ENCODE measurements around the gene NFATC1. TPM values are rescaled to one million over a fixed set of nuclear protein-coding genes. Genes with fewer than 3 reads are reported as not detected.

Gene NFATC1
- total RNA-seq, 4 donors from 2014 or later = 13.9 to 24.3 (median 16.7) TPM

GRCh38 chr18:79547413-79548076 is 151.8 kb downstream of the NFATC1 start:
- Histone ChIP-seq H3K36me3 (no peaks in the 10 kb centered on the region), H3K4me1 (peaks cover 3% of the 10 kb centered on the region), H3K27me3 (peaks cover 20% of the 10 kb centered on the region), H3K27ac (no peak overlapping the region), H3K4me3 (peak overlapping the region; percentile 14), H3K9me3 (no peaks in the 10 kb centered on the region)
- TF ChIP-seq POLR2A (IDR thresholded peaks at IDR 0.05) = no peak
- TF ChIP-seq POLR2AphosphoS5 (IDR thresholded peaks at IDR 0.05) = no peak
- no peak for TF ChIP-seq CTCF (IDR thresholded peaks at IDR 0.05)
- no peak for TF ChIP-seq EP300 (IDR thresholded peaks at IDR 0.05)
- 62% methylated on average over 26 of the region's 36 CpGs for WGBS
- DNase-seq (ENCODE audit: low spot score in 2 of 2) = peak in 1 of 2 donors; percentile 57

- Histone ChIP-seq H3K27ac (no peak overlapping the region), H3K27me3 (peaks cover 20% of the 10 kb centered on the region), H3K36me3 (no peaks in the 10 kb centered on the region), H3K4me1 (peaks cover 3% of the 10 kb centered on the region), H3K9me3 (no peaks in the 10 kb centered on the region), H3K4me3 (no peak overlapping the region)
- DNase-seq (ENCODE audit: low spot score in 2 of 2) = peak in 1 of 2 donors; percentile 80
- TF ChIP-seq CTCF (IDR thresholded peaks at IDR 0.05) (no peak), POLR2A (IDR thresholded peaks at IDR 0.05) (no peak), EP300 (IDR thresholded peaks at IDR 0.05) (no peak), POLR2AphosphoS5 (IDR thresholded peaks at IDR 0.05) (no peak)
- WGBS = 93% methylated on average over 15 of the region's 25 CpGs
Observed at GRCh38 chr18:79548077-79548450, 152.3 kb downstream of the NFATC1 start.

- WGBS = 91% methylated on average over 13 of the region's 24 CpGs
- peaks cover 9% of the 10 kb centered on the region for H3K4me1 ChIP-seq
- DNase-seq (ENCODE audit: low spot score in 2 of 2) = peak in 1 of 2 donors; percentile 74
- H3K9me3 ChIP-seq = no peaks in the 10 kb centered on the region
- peaks cover 20% of the 10 kb centered on the region for H3K27me3 ChIP-seq
- H3K4me3 ChIP-seq = no peak overlapping the region
- TF ChIP-seq POLR2AphosphoS5 (IDR thresholded peaks at IDR 0.05) = no peak
- no peak overlapping the region for H3K27ac ChIP-seq
- H3K36me3 ChIP-seq = no peaks in the 10 kb centered on the region
Observed at GRCh38 chr18:79548621-79548985, 152.9 kb downstream of the NFATC1 start.

GRCh38 chr18:79548986-79549637 is 153.4 kb downstream of the NFATC1 start:
- WGBS = 93% methylated on average over 13 of the region's 31 CpGs
- H3K9me3 ChIP-seq = no peaks in the 10 kb centered on the region
- no peak overlapping the region for H3K4me3 ChIP-seq
- no peak for TF ChIP-seq CTCF (IDR thresholded peaks at IDR 0.05)
- TF ChIP-seq POLR2A (IDR thresholded peaks at IDR 0.05) = no peak
- no peak for TF ChIP-seq EP300 (IDR thresholded peaks at IDR 0.05)
- TF ChIP-seq POLR2AphosphoS5 (IDR thresholded peaks at IDR 0.05) = no peak
- no peaks in the 10 kb centered on the region for H3K36me3 ChIP-seq
- H3K27me3 ChIP-seq = peaks cover 20% of the 10 kb centered on the region
- no peak overlapping the region for H3K27ac ChIP-seq
- H3K4me1 ChIP-seq = peaks cover 10% of the 10 kb centered on the region
- DNase-seq (ENCODE audit: low spot score in 2 of 2) = peak in 1 of 2 donors; percentile 77

GRCh38 chr18:79549638-79550000 is 153.9 kb downstream of the NFATC1 start:
- Histone ChIP-seq H3K4me1 (peaks cover 10% of the 10 kb centered on the region), H3K27ac (no peak overlapping the region), H3K9me3 (no peaks in the 10 kb centered on the region), H3K27me3 (peaks cover 20% of the 10 kb centered on the region), H3K36me3 (no peaks in the 10 kb centered on the region), H3K4me3 (no peak overlapping the region)
- peak in 1 of 2 donors; percentile 60 for DNase-seq (ENCODE audit: low spot score in 2 of 2)
- TF ChIP-seq POLR2AphosphoS5 (IDR thresholded peaks at IDR 0.05) = no peak
- no peak for TF ChIP-seq EP300 (IDR thresholded peaks at IDR 0.05)
- no peak for TF ChIP-seq POLR2A (IDR thresholded peaks at IDR 0.05)
- 85% methylated on average over 8 of the region's 20 CpGs for WGBS

- Histone ChIP-seq H3K4me3 (no peak overlapping the region), H3K4me1 (peaks cover 10% of the 10 kb centered on the region), H3K27me3 (peaks cover 25% of the 10 kb centered on the region), H3K27ac (peak overlapping the region; percentile 75), H3K36me3 (no peaks in the 10 kb centered on the region), H3K9me3 (no peaks in the 10 kb centered on the region)
- TF ChIP-seq EP300 (IDR thresholded peaks at IDR 0.05) (no peak), POLR2AphosphoS5 (IDR thresholded peaks at IDR 0.05) (no peak), CTCF (IDR thresholded peaks at IDR 0.05) (no peak), POLR2A (IDR thresholded peaks at IDR 0.05) (no peak)
- WGBS = 82% methylated on average over 11 of the region's 20 CpGs
- DNase-seq (ENCODE audit: low spot score in 2 of 2) = peak in 1 of 2 donors; percentile 74
Observed at GRCh38 chr18:79552140-79552631, 156.5 kb downstream of the NFATC1 start.

Data from suprapubic skin (tissue), 4 donors.